ENCODE results near the gene CLBA1.

The CLBA1 gene

DNA sequence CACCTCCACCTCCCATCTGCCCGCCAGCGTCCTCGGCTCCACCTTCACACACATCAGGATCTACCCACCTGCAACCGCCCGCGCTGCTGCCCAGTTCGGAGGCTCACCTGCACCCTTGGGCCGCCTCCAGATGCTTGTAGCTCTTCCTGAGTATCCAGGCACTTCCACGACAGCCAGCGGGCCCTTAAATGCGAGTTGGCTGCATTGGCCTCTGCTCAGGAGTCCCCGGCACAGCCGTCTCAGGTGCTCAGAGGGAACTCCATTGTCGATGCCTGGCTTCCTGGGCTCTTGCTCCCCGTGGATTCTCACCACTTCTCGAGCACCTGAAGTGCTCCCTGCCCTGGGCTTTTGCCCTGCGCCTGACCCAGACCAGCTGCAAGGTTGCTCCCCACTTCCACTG, 57.2 kb downstream of the CLBA1 start:
- in situ Hi-C loops (cut with MboI; ENCODE audit: low sequenced_read_pairs): no loop called here

DNA sequence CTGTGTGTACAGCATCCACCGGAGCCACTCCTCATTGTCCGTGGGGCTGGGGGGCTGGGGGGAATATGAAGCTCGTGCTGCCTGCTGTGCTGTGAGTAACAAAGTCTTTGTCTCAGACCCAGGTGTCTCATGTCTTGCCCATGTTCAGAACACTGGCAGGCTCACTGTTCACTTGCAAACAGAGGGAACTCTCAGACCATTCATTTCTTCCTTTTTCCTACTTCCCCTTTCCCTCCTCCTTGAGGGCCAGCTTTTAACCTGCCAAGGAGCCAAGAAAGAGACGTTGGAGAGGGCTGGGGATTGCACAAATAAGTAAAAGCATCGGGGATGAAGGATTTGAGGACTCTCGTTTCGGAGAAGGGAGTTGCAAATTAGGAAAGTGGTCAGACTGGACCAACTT, 58.1 kb downstream of the CLBA1 start:
- in situ Hi-C loops (cut with MboI; ENCODE audit: low sequenced_read_pairs): no loop called here

Data from hTERT RPE-1 (cell line).